ENCODE data around the gene CARS2.
"Not testable (repeated sequence)": the region's sequence is repeated elsewhere in the genome, so short reads cannot be mapped to it uniquely, and the experiment has no call there.

CARS2 gene

GRCh38 chr13:110665491-110666254, 40.2 kb downstream of the CARS2 start:
- Histone ChIP-seq H3K27ac (no peak overlapping the region), H3K9ac (ENCODE audit: insufficient read length) (no peak overlapping the region), H3K4me3 (no peak overlapping the region), H3K36me3 (ENCODE audit: insufficient read depth, low read length) (peaks cover 74% of the 10 kb centered on the region), H3K9me3 (ENCODE audit: low read depth, low read length) (no peaks in the 10 kb centered on the region)
- no peak for DNase-seq (ENCODE audit: low read depth, low spot score)
- no peak for TF ChIP-seq FOXP2 (optimal IDR thresholded peaks at IDR 0.05; ENCODE audit: control extremely low read depth, extremely low read length, insufficient read depth)
- no peak for TF ChIP-seq POLR2AphosphoS5 (IDR thresholded peaks at IDR 0.05; ENCODE audit: borderline replicate concordance, low read depth, low read length)
- no peak for TF ChIP-seq EZH2 (IDR thresholded peaks at IDR 0.05)

DNA sequence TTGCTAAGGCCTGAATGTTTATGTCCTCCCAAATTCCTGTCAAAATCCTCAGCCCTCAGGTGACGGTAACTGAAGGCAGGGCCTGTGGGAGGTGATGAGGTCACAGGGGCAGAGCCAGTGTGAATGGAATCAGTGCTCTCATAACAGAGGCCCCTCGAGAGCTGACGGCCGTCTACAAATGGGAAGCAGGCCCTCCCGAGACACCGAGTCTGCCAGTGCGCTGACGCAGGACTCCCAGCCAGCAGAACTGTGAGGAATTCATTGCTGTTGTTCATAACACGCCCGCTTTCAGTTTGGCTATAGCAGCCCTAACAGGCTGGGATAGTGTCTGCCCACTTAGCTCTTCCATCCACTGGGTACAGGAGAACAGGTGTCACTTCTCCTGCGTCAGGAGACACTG, 41.2 kb downstream of the CARS2 start:
- Histone ChIP-seq H3K9me3 (ENCODE audit: low read depth, low read length) (no peaks in the 10 kb centered on the region), H3K4me3 (no peak overlapping the region), H3K9ac (ENCODE audit: insufficient read length) (no peak overlapping the region), H3K27ac (no peak overlapping the region), H3K36me3 (ENCODE audit: insufficient read depth, low read length) (peaks cover 78% of the 10 kb centered on the region)
- DNase-seq (ENCODE audit: low read depth, low spot score): no peak
- TF ChIP-seq FOXP2 (optimal IDR thresholded peaks at IDR 0.05; ENCODE audit: control extremely low read depth, extremely low read length, insufficient read depth) (no peak), EZH2 (IDR thresholded peaks at IDR 0.05) (no peak), POLR2AphosphoS5 (IDR thresholded peaks at IDR 0.05; ENCODE audit: borderline replicate concordance, low read depth, low read length) (no peak)

DNA sequence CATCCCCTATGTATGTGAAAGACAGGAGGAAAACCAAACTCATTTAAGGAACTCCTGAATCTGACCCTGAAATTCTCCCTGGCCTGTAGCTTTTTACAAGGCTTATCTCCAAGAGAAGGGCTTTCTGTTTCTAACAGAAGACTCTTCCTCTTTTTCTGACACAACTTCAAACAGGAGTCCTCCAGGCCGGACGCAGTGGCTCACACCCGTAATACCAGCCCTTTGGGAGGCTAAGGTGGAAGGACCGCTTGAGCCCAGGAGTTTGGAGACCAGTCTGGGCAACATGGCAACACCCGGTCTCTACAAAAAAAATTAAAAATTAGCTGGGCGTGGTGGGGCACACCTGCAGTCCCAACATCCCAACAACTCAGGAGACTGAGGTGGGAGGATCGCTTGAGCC, 41.9 kb downstream of the CARS2 start:
- no peak for TF ChIP-seq FOXP2 (optimal IDR thresholded peaks at IDR 0.05; ENCODE audit: control extremely low read depth, extremely low read length, insufficient read depth)
- TF ChIP-seq EZH2 (IDR thresholded peaks at IDR 0.05): no peak
- TF ChIP-seq POLR2AphosphoS5 (IDR thresholded peaks at IDR 0.05; ENCODE audit: borderline replicate concordance, low read depth, low read length): no peak
- no peak overlapping the region for H3K27ac ChIP-seq
- no peak overlapping the region for H3K9ac ChIP-seq (ENCODE audit: insufficient read length)
- DNase-seq (ENCODE audit: low read depth, low spot score): no peak
- no peak overlapping the region for H3K4me3 ChIP-seq
- H3K36me3 ChIP-seq (ENCODE audit: insufficient read depth, low read length): peaks cover 78% of the 10 kb centered on the region
- H3K9me3 ChIP-seq (ENCODE audit: low read depth, low read length): no peaks in the 10 kb centered on the region

DNA sequence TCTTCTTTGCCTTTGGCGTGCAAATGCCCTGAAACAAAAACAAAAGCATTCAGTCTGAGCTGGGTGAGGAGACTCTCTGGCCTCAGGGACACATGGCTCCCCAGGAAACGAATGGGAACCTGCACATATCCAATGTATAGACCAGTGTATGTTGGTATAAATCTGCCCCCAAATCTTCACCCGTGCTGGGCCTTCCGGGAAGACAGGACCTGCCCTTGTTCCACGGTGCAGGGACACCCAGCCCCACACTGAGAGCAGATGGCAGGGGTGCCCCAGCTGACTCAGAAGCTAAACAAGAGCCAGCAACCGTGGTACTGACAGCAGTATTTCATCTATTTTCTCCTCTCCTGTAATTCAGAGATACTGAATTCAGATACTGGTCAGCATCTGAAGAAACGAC, 42.4 kb downstream of the CARS2 start:
- Histone ChIP-seq H3K9me3 (ENCODE audit: low read depth, low read length) (no peaks in the 10 kb centered on the region), H3K27ac (no peak overlapping the region), H3K36me3 (ENCODE audit: insufficient read depth, low read length) (peaks cover 74% of the 10 kb centered on the region), H3K9ac (ENCODE audit: insufficient read length) (no peak overlapping the region), H3K4me3 (no peak overlapping the region)
- no peak for DNase-seq (ENCODE audit: low read depth, low spot score)
- TF ChIP-seq EZH2 (IDR thresholded peaks at IDR 0.05) (no peak), POLR2AphosphoS5 (IDR thresholded peaks at IDR 0.05; ENCODE audit: borderline replicate concordance, low read depth, low read length) (no peak), FOXP2 (optimal IDR thresholded peaks at IDR 0.05; ENCODE audit: control extremely low read depth, extremely low read length, insufficient read depth) (no peak)

- Histone ChIP-seq H3K4me3 (no peak overlapping the region), H3K27ac (no peak overlapping the region), H3K36me3 (ENCODE audit: insufficient read depth, low read length) (peaks cover 78% of the 10 kb centered on the region), H3K9ac (ENCODE audit: insufficient read length) (no peak overlapping the region), H3K9me3 (ENCODE audit: low read depth, low read length) (no peaks in the 10 kb centered on the region)
- no peak for TF ChIP-seq POLR2AphosphoS5 (IDR thresholded peaks at IDR 0.05; ENCODE audit: borderline replicate concordance, low read depth, low read length)
- no peak for TF ChIP-seq EZH2 (IDR thresholded peaks at IDR 0.05)
- TF ChIP-seq FOXP2 (optimal IDR thresholded peaks at IDR 0.05; ENCODE audit: control extremely low read depth, extremely low read length, insufficient read depth): no peak
- DNase-seq (ENCODE audit: low read depth, low spot score): no peak
These were observed 43.0 kb downstream of the CARS2 start for GRCh38 chr13:110662777-110663443.

- TF ChIP-seq EZH2 (IDR thresholded peaks at IDR 0.05) (no peak), POLR2AphosphoS5 (IDR thresholded peaks at IDR 0.05; ENCODE audit: borderline replicate concordance, low read depth, low read length) (no peak), FOXP2 (optimal IDR thresholded peaks at IDR 0.05; ENCODE audit: control extremely low read depth, extremely low read length, insufficient read depth) (no peak)
- Histone ChIP-seq H3K27ac (no peak overlapping the region), H3K9ac (ENCODE audit: insufficient read length) (no peak overlapping the region), H3K36me3 (ENCODE audit: insufficient read depth, low read length) (peaks cover 74% of the 10 kb centered on the region), H3K4me3 (no peak overlapping the region), H3K9me3 (ENCODE audit: low read depth, low read length) (no peaks in the 10 kb centered on the region)
- DNase-seq (ENCODE audit: low read depth, low spot score): no peak
These were observed 43.8 kb downstream of the CARS2 start for GRCh38 chr13:110662091-110662490.

- Histone ChIP-seq H3K4me3 (no peak overlapping the region), H3K9ac (ENCODE audit: insufficient read length) (no peak overlapping the region), H3K36me3 (ENCODE audit: insufficient read depth, low read length) (peaks cover 67% of the 10 kb centered on the region), H3K27ac (no peak overlapping the region), H3K9me3 (ENCODE audit: low read depth, low read length) (no peaks in the 10 kb centered on the region)
- no peak for DNase-seq (ENCODE audit: low read depth, low spot score)
- TF ChIP-seq EZH2 (IDR thresholded peaks at IDR 0.05): no peak
- TF ChIP-seq POLR2AphosphoS5 (IDR thresholded peaks at IDR 0.05; ENCODE audit: borderline replicate concordance, low read depth, low read length): no peak
- TF ChIP-seq FOXP2 (optimal IDR thresholded peaks at IDR 0.05; ENCODE audit: control extremely low read depth, extremely low read length, insufficient read depth): no peak
These were observed 44.7 kb downstream of the CARS2 start for GRCh38 chr13:110661256-110661655.

GRCh38 chr13:110658218-110658911, 47.6 kb downstream of the CARS2 start:
- not testable (repeated sequence) for H3K9me3 ChIP-seq (ENCODE audit: low read depth, low read length); H3K9ac ChIP-seq (ENCODE audit: insufficient read length); DNase-seq (ENCODE audit: low read depth, low spot score); H3K27ac ChIP-seq; H3K4me3 ChIP-seq
- H3K36me3 ChIP-seq (ENCODE audit: insufficient read depth, low read length): peaks cover 47% of the 10 kb centered on the region

Data from SK-N-MC (cell line).